Retinal pigment epithelial cell (primary cell): ENCODE data around the gene SIPA1.

Experiments used
- DNase-seq: peaks from one replicate; pipeline ENCODE4 v3.0.0-alpha.2; 2010; ENCODE audit warnings: low read depth
- H3K4me3 ChIP-seq: 2 replicates; pipeline ENCODE4 v1.5.1; 2011; ENCODE audit warnings: mild to moderate bottlenecking, low read length, control low read depth, moderate library complexity
- CTCF ChIP-seq: conservative IDR thresholded peaks from 2 replicates; pipeline ENCODE4 v1.5.1; 2011; ENCODE audit warnings: low read depth, low read length, control low read depth, inconsistent platforms

Gene SIPA1

GRCh38 chr11:65610404-65610803, 27.5 kb upstream of the SIPA1 start:
- no peak for DNase-seq
- no peak for TF ChIP-seq CTCF
- H3K4me3 ChIP-seq: no peak overlapping the region

GRCh38 chr11:65611028-65611757, 26.7 kb upstream of the SIPA1 start:
- H3K4me3 ChIP-seq: peak overlapping the region; percentile 72
- DNase-seq: no peak
- no peak for TF ChIP-seq CTCF

GRCh38 chr11:65611758-65612603, 25.9 kb upstream of the SIPA1 start:
- H3K4me3 ChIP-seq: peak overlapping the region; percentile 72
- no peak for DNase-seq
- TF ChIP-seq CTCF: no peak

- no peak for TF ChIP-seq CTCF
- DNase-seq: no peak
- H3K4me3 ChIP-seq: peak overlapping the region; percentile 72
Measured at GRCh38 chr11:65612691-65613090, 25.2 kb upstream of the SIPA1 start.

GRCh38 chr11:65613091-65613928, 24.6 kb upstream of the SIPA1 start:
- DNase-seq: no peak
- TF ChIP-seq CTCF: no peak
- H3K4me3 ChIP-seq: peak overlapping the region; percentile 72

- DNase-seq: peak; percentile 99
- H3K4me3 ChIP-seq: peak within 1 kb of the TSS; percentile 72
- no peak for TF ChIP-seq CTCF
Measured at GRCh38 chr11:65615229-65615949, 22.5 kb upstream of the SIPA1 start, which contains the start of gene PCNX3. PCNX3 (plus strand) TSS chr11:65615776; CDS start chr11:65616312, 536 bp downstream.
